GM18907 (cell line): ENCODE data around the gene NUTM2G.
"Not testable (repeated sequence)": the region's sequence is repeated elsewhere in the genome, so short reads cannot be mapped to it uniquely, and the experiment has no call there.

Source experiments
- ATAC-seq: cut with Tn5 transposase; IDR thresholded peaks from one replicate; pipeline ENCODE4 v1.9.1; 2021; ENCODE audit warnings: mild to moderate bottlenecking, moderate library complexity; ENCODE audit not compliant: unreplicated experiment

The NUTM2G gene

GRCh38 chr9:96942181-96942580 is 13.5 kb downstream of the NUTM2G start:
- ATAC-seq = not testable (repeated sequence)

GRCh38 chr9:96949346-96949745 is 20.7 kb downstream of the NUTM2G start:
- not testable (repeated sequence) for ATAC-seq

- ATAC-seq = not testable (repeated sequence)
Measured at GRCh38 chr9:96950539-96950938, 21.9 kb downstream of the NUTM2G start.

GRCh38 chr9:96967591-96967990 is 38.9 kb downstream of the NUTM2G start:
- not testable (repeated sequence) for ATAC-seq

GRCh38 chr9:96972552-96972951 is 43.9 kb downstream of the NUTM2G start:
- not testable (repeated sequence) for ATAC-seq

GRCh38 chr9:96974037-96974436 is 45.4 kb downstream of the NUTM2G start:
- ATAC-seq = not testable (repeated sequence)

GRCh38 chr9:96983496-96984122 is 55.0 kb downstream of the NUTM2G start:
- ATAC-seq = not testable (repeated sequence)

GRCh38 chr9:96984139-96984538 is 55.5 kb downstream of the NUTM2G start:
- not testable (repeated sequence) for ATAC-seq

- ATAC-seq = not testable (repeated sequence)
Measured at GRCh38 chr9:96984887-96985286, 56.2 kb downstream of the NUTM2G start.
